ENCODE data around the gene UBTD2.

UBTD2 gene

DNA sequence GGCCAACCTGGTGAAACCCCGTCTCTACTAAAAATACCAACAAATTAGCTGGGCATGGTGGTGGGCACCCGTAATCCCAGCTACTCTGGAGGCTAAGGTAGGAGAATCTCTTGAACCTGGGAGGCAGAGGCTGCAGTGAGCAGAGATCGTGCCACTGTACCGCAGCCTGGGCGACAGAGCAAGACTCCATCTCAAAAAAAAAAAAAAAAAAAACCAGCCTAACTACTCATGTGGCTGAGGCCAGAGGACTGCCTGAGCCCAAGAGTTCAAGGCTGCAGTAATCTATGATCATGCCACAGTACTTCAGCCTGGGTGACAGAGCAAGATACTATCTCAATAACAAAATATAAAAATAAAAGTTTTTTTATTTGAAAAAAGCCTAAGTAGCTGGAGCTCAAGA, 3.2 kb downstream of the UBTD2 start:
- peaks cover 8% of the 10 kb centered on the region for H3K27me3 ChIP-seq (ENCODE audit: insufficient read depth, low read length, poor library complexity)
- no peak for ATAC-seq (ENCODE audit: insufficient read depth, low read depth)
- no peak overlapping the region for H3K4me3 ChIP-seq (ENCODE audit: low read depth in 1 of 2, low read length in 2 of 2)
- no peak overlapping the region for H3K27ac ChIP-seq (ENCODE audit: low read length)
- no peak overlapping the region for H3K9ac ChIP-seq (ENCODE audit: low read depth, low read length)
- peaks cover 31% of the 10 kb centered on the region for H4K20me1 ChIP-seq (ENCODE audit: insufficient read depth, low read length)
- TF ChIP-seq EZH2 (IDR thresholded peaks at IDR 0.05; ENCODE audit: borderline replicate concordance, low read depth, low read length, severe bottlenecking) = no peak
- TF ChIP-seq, protein P1, sequence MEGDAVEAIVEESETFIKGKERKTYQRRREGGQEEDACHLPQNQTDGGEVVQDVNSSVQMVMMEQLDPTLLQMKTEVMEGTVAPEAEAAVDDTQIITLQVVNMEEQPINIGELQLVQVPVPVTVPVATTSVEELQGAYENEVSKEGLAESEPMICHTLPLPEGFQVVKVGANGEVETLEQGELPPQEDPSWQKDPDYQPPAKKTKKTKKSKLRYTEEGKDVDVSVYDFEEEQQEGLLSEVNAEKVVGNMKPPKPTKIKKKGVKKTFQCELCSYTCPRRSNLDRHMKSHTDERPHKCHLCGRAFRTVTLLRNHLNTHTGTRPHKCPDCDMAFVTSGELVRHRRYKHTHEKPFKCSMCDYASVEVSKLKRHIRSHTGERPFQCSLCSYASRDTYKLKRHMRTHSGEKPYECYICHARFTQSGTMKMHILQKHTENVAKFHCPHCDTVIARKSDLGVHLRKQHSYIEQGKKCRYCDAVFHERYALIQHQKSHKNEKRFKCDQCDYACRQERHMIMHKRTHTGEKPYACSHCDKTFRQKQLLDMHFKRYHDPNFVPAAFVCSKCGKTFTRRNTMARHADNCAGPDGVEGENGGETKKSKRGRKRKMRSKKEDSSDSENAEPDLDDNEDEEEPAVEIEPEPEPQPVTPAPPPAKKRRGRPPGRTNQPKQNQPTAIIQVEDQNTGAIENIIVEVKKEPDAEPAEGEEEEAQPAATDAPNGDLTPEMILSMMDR (IDR thresholded peaks at IDR 0.05; ENCODE audit: borderline replicate concordance, extremely low read depth, low read length, poor library complexity, severe bottlenecking) = no peak
- peaks cover 80% of the 10 kb centered on the region for H3K79me2 ChIP-seq (ENCODE audit: insufficient read depth, low read length)
- no peak overlapping the region for H3K4me2 ChIP-seq (ENCODE audit: insufficient read depth, low read length)
- no peaks in the 10 kb centered on the region for H3K9me3 ChIP-seq (ENCODE audit: insufficient read depth, low read length, severe bottlenecking)
- H2AFZ ChIP-seq (ENCODE audit: low read depth, low read length) = no peak overlapping the region
- H3K36me3 ChIP-seq (ENCODE audit: insufficient read depth, low read length) = peaks cover 6% of the 10 kb centered on the region
- DNase-seq = no peak
- H3K4me1 ChIP-seq (ENCODE audit: insufficient read depth, low read length) = peaks cover 31% of the 10 kb centered on the region

DNA sequence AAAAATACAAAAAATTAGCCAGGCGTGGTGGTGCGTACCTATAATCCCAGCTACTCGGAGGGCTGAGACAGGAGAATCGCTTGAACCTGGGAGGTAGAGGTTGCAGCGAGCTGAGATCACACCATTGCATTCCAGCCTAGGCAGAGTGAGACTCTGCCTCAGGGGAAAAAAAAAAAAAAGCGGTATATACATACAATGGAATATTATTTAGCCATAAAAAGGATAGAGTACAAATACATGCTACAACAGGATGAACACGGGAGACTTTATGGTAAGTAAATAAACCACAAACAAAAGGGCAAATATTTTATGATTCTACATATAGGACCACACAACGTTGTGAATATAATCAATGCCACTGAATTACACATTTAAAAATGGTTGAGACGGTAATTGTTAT, 5.2 kb downstream of the UBTD2 start:
- H3K9ac ChIP-seq (ENCODE audit: low read depth, low read length) = no peak overlapping the region
- no peak overlapping the region for H3K4me2 ChIP-seq (ENCODE audit: insufficient read depth, low read length)
- no peak overlapping the region for H2AFZ ChIP-seq (ENCODE audit: low read depth, low read length)
- peaks cover 94% of the 10 kb centered on the region for H3K79me2 ChIP-seq (ENCODE audit: insufficient read depth, low read length)
- H3K36me3 ChIP-seq (ENCODE audit: insufficient read depth, low read length) = peaks cover 6% of the 10 kb centered on the region
- TF ChIP-seq, protein P1 (IDR thresholded peaks at IDR 0.05; ENCODE audit: borderline replicate concordance, extremely low read depth, low read length, poor library complexity, severe bottlenecking) = no peak
- TF ChIP-seq EZH2 (IDR thresholded peaks at IDR 0.05; ENCODE audit: borderline replicate concordance, low read depth, low read length, severe bottlenecking) = no peak
- ATAC-seq (ENCODE audit: insufficient read depth, low read depth) (no peak), DNase-seq (no peak)
- peaks cover 24% of the 10 kb centered on the region for H3K4me1 ChIP-seq (ENCODE audit: insufficient read depth, low read length)
- peaks cover 31% of the 10 kb centered on the region for H4K20me1 ChIP-seq (ENCODE audit: insufficient read depth, low read length)
- no peak overlapping the region for H3K4me3 ChIP-seq (ENCODE audit: low read depth in 1 of 2, low read length in 2 of 2)
- no peak overlapping the region for H3K27ac ChIP-seq (ENCODE audit: low read length)
- no peaks in the 10 kb centered on the region for H3K27me3 ChIP-seq (ENCODE audit: insufficient read depth, low read length, poor library complexity)
- H3K9me3 ChIP-seq (ENCODE audit: insufficient read depth, low read length, severe bottlenecking) = no peaks in the 10 kb centered on the region

DNA sequence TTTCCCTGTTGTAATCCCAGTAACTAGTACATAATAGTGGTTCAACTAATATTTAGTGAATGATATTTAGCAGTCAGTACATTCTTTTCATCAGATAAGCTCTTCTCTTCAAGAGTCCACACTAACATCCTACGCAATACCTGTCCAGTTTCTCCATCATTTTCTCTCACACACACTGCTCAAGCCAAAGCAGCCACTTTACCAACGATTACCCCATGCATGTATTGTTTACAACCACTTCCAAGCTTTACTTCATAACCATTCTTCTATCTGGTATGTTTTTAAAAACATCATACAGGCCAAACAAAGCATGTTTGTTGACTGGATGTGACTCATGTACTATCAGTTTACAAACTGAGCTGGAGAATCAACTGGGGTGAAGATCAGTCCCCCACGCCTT, 7.3 kb downstream of the UBTD2 start:
- peaks cover 92% of the 10 kb centered on the region for H3K79me2 ChIP-seq (ENCODE audit: insufficient read depth, low read length)
- no peak overlapping the region for H3K27ac ChIP-seq (ENCODE audit: low read length)
- no peak overlapping the region for H2AFZ ChIP-seq (ENCODE audit: low read depth, low read length)

More for the DNA sequence above, 7.3 kb downstream of the UBTD2 start:
- Histone ChIP-seq H3K36me3 (ENCODE audit: insufficient read depth, low read length) (peaks cover 6% of the 10 kb centered on the region; the same call in 1 of the 2 replicates), H3K27me3 (ENCODE audit: insufficient read depth, low read length, poor library complexity) (no peaks in the 10 kb centered on the region), H3K4me2 (ENCODE audit: insufficient read depth, low read length) (no peak overlapping the region), H3K4me3 (ENCODE audit: low read depth in 1 of 2, low read length in 2 of 2) (no peak overlapping the region), H3K4me1 (ENCODE audit: insufficient read depth, low read length) (peaks cover 7% of the 10 kb centered on the region), H4K20me1 (ENCODE audit: insufficient read depth, low read length) (peaks cover 26% of the 10 kb centered on the region), H3K9ac (ENCODE audit: low read depth, low read length) (no peak overlapping the region), H3K9me3 (ENCODE audit: insufficient read depth, low read length, severe bottlenecking) (no peaks in the 10 kb centered on the region)
- TF ChIP-seq, protein P1 (IDR thresholded peaks at IDR 0.05; ENCODE audit: borderline replicate concordance, extremely low read depth, low read length, poor library complexity, severe bottlenecking) = no peak
- ATAC-seq (ENCODE audit: insufficient read depth, low read depth) (no peak), DNase-seq (no peak)
